Measurements from ENCODE around the gene VMP1.
"Not testable (repeated sequence)": the region's sequence is repeated elsewhere in the genome, so short reads cannot be mapped to it uniquely, and the experiment has no call there.

Gene VMP1

DNA sequence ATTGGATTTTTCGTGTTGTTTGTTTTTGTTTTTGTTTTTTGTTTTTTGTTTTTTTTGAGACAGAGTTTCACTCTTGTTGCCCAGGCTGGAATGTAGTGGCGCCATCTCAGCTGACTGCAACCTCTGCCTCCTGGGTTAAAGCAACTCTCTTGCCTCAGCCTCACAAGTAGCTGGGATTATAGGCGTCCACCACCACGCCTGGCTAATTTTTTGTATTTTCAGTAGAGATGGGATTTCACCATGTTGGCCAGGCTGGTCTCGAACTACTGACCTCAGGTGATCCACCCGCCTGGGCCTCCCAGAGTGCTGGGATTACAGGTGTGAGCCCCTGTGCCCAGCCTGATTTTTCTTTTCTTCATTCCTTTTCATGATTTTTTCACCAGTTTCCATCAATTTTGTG, 73.1 kb downstream of the VMP1 start:
- not testable (repeated sequence) for DNase-seq (ENCODE audit: low spot score)

DNA sequence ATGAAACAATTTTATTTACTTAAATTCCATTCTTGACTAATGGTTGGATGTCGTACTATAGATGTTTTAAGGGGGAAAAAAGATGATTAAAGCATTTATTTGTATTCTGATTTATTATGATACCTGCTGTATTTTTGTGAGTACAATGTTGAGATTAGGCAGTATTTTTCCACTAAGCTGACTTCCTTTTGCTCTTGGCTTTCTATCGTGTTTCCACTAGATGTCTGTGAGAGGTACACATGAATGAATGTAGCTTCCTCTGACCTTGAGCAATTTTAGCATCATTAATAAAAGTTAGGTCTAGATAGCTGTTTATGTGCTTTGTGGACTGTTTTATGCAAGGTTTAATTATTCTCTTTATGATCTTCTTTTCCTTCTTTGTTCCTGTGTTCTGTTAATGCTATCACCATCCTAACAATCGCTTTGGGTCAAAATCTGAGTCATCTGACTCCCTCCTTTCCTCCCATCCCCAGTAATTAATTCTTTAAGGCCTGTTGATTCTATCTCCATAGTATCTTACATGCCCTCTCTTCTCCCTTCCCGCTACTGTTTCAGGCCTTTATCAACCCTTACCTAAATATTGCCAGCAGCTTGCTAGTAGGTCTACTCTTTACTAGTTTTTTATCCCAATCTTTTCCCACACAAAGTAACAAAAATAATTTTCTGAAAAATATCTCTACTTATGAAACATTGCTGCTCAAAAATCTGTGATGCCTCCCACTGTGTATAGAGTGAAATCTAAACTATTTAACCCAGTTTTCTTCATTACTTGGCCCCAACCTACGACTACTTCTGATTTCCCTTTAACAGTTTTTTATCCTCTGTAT, 76.0 kb downstream of the VMP1 start:
- DNase-seq (ENCODE audit: low spot score): peak; percentile 53

DNA sequence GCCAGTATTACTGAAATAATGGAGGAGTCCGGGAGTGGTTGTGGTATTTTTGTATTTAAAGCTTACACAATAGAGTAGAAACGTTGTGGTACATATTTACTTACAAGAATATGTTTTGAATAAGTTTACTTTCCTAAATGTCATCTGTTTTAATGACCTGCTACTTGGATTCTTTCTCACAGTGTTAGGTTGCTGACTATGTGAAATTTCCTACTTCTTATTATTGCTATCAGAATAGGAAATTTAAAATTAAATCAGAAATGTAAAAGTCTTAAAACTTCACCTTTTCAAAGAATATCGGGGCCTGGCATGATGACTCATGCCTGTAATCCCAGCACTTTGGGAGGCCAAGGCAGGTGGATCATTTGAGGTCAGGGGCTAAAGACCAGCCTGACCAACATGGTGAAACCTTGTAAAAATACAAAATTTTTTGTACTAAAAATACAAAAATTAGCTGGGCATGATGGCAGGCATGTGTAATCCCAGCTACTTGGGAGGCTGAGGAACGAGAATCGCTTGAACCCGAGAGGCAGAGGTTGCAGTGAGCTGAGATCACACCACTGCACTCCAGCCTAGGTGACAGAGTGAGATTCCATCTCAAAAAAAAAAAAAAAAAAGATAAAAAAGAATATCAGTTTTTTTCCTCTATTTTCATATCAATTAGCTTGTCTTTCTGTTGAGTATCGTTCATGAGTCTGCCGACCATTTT, 77.8 kb downstream of the VMP1 start:
- DNase-seq (ENCODE audit: low spot score): no peak

DNA sequence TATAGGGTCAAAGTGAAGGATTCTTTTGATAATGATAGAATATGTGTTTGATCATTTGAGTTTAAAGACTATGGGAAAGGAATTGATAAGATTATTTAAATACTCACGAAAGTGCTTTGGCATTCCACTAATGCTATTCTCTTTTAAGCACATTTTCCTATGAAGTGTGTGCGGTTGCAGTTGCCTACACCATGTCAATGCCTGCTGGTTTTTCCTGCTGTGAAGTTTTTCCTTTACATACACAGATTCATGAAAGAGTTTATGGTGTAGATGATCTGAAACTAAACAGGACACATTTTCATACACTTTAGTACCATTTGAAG, 78.7 kb downstream of the VMP1 start:
- no peak for DNase-seq (ENCODE audit: low spot score)

- DNase-seq (ENCODE audit: low spot score): peak; percentile 98
Observed at GRCh38 chr17:59786536-59787319, 79.3 kb downstream of the VMP1 start.

- DNase-seq (ENCODE audit: low spot score): not testable (repeated sequence)
Observed at GRCh38 chr17:59789849-59790248, 82.4 kb downstream of the VMP1 start.

GRCh38 chr17:59790418-59790817, 83.0 kb downstream of the VMP1 start:
- DNase-seq (ENCODE audit: low spot score): not testable (repeated sequence)

GRCh38 chr17:59790910-59791309, 83.5 kb downstream of the VMP1 start:
- no peak for DNase-seq (ENCODE audit: low spot score)

DNA sequence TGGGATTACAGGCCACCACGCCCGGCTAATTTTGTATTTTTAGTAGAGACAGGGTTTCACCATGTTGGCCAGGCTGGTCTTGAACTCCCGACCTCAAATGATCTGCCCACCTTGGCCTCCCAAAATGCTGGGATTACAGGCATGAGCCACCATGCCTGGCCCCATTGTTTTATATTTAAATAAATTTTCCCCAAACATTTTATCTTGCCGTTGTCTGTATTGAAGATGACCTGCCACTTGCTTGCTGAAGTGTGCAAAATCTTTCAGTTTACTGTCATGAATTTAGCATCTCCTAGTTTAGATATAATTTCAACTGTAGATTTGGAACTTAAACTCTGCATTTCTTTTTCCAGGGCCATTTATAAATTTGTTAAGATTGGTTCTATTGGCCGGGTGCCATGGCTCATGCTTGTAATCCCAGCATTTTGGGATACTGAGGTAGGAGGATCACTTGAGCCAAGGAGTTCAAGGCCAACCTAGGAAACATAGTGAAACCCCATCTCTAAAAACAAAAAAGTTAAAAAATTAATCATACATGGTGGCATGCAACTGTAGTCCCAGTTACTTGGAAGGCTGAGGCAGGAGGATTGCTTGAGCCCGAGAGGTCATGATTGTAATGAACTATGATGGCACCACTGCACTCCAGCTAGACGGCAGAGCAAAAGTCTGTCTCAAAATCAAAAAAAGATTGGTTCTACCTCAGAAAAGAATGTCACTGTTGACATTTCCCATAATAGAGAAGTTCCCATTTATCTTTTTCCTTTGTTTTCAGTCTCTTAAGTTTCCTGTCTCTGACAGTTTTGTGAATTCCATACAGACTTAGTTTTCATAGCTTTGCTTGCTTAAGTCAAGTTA, 84.4 kb downstream of the VMP1 start:
- DNase-seq (ENCODE audit: low spot score): no peak

DNA sequence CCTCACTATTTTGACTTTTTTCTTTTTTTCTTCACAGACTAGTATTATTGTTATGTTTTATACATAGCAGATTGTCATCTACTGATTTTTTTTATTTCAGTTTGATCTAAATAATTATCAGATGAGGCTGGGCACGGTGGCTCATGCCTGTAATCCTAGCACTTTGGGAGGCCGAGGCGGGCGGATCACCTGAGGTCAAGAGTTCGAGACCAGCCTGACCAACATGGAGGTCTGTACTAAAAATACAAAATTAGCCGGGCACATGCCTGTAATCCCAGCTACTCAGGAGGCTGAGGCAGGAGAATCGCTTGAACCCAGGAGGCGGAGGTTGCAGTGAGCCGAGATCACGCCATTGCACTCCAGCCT, 85.0 kb downstream of the VMP1 start:
- not testable (repeated sequence) for DNase-seq (ENCODE audit: low spot score)

DNA sequence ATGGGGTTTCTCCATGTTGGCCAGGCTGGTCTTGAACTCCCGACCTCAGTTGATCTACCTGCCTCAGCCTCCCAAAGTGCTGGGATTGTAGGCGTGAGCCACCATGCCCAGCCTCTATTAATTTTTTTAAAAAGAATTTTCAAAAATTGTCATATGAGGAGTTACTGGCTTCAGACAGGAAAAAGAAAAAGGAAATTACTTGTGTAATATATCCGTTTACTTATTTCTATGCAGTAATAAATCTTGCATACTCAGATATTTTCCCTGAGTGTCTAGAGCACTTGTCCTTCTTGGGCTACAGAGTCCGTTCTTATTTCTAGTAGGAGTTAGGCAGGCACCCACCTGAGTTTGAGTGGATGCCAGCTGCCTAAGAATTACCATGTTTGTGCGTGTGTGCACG, 85.8 kb downstream of the VMP1 start:
- no peak for DNase-seq (ENCODE audit: low spot score)

DNA sequence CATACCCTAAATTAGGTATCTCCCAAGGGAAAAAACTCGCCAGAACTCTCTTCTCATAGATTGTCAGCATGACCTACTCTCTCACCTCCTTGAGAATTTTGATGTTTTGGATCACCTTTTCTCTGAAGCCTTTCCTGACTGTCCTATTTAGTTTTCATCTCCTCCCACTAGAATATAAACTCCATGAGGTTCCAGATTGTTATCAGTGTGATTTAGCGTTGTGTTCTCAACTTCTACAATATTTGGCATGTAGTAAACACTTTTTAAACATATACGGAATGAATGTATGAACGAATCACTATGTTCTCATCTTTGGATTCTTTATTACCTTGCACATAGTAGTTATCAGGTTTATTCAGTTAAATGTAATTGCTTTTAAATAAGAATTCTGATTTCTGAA, 88.7 kb downstream of the VMP1 start:
- DNase-seq (ENCODE audit: low spot score): no peak

GRCh38 chr17:59796785-59797205, 89.3 kb downstream of the VMP1 start:
- no peak for DNase-seq (ENCODE audit: low spot score)

- no peak for DNase-seq (ENCODE audit: low spot score)
Observed at GRCh38 chr17:59798111-59798510, 90.7 kb downstream of the VMP1 start.

DNA sequence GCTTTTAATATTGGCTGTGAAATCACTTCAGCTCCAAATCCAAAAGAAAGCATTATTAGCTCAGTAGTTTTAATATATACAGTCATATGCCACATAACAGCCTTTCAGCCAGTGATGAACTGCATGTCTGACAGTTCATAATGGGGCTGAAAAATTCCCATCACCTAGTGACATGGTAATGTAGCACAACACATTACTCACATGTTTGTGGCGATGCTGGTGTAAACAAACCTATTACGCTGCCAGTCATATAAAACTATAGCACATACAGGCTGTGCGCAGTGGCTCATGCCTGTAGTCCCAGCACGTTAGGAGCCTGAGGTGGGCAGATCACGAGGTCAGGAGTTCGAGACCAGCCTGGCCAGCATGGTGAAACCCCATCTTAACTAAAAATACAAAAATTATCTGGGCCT, 93.1 kb downstream of the VMP1 start:
- no peak for DNase-seq (ENCODE audit: low spot score)

GRCh38 chr17:59802160-59802559, 94.7 kb downstream of the VMP1 start:
- DNase-seq (ENCODE audit: low spot score): no peak

DNA sequence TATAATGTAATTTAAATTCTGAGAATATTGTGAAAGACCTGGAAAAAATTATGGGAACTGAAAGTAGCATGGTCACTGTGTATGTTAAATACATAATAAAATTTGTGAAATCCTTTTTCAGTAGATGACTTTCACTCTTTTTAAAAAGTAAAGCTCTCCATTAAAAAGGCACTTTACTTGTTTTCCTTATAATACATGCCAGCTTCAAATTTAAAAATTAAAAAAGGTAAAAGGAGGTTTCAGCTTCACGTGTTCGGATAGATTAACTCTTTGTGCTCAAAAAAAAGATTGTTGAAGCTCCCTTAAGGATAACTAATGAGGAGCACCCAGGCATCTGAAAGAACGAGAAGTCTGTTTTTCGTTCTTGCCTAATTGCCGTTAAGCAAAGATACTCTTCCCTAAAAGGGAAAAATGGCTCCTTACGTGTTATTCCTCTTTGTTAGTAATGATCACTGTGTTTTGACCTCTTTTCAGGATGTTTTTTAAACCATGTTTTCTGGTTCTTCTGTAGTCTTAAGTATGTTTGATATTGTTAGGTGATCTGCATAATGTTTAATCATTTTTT, 97.5 kb downstream of the VMP1 start:
- DNase-seq (ENCODE audit: low spot score): no peak

- DNase-seq (ENCODE audit: low spot score): not testable (repeated sequence)
Observed at GRCh38 chr17:59806322-59806721, 98.9 kb downstream of the VMP1 start.

DNA sequence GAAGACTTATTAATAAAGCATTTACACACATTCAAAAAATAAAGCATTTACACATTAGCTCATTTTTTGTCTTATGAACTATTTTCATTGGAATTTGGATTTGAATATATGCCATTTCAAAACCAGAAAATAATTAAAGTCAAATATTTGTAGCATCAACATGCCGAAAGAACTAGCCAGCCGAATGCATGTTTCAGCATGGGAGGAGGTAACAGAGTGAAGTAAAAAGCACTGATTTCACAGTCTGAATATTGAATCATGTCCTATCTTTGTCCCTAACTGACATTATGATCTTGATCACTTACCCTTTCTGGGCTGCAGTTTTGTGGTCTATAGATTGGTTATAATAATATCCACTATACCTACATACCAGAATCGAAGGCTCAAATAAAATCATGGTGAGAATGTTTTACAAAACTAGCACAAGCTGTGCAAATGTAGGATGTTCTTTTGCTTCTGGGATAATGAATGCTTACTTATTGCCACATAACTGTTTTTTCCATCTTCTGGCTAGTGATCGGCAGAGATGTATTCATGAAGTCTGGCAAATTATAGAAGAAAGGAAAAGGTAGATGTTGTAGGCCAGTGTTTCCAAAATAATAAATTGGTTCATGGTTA, 100.5 kb downstream of the VMP1 start:
- no peak for DNase-seq (ENCODE audit: low spot score)

- no peak for DNase-seq (ENCODE audit: low spot score)
Observed at GRCh38 chr17:59810894-59811153, 103.4 kb downstream of the VMP1 start.

DNA sequence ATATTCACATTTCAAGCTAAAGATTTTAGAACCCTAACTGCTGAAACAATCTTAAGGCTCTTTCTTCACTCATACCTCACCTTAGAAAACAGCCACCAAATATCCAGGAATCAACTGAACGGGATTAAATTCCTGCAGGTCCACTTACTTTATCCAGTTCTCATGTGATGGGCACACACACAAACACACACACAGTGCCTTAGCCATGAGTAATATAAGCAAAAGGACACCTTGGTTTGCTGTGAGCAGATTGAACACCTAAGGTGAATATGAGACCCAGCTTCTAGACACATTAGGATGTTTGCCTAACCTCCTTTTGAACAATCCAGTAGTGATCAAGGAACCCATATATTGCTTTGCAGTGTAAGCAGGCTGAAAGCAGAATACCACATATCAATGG, 103.8 kb downstream of the VMP1 start:
- DNase-seq (ENCODE audit: low spot score): no peak
